Measurements from ENCODE around the gene BCAP29. TPM values are rescaled to one million over a fixed set of nuclear protein-coding genes. Genes with fewer than 3 reads are reported as not detected.

The BCAP29 gene
- total and polyA plus RNA-seq, 9 of the 15 experiments (the other 6 are each of a cell fraction or from before 2014, with no cell fraction given) = 63.4 to 137 (median 79.7) TPM

GRCh38 chr7:107600816-107601215, 20.8 kb downstream of the BCAP29 start:
- H3K79me2 ChIP-seq (ENCODE audit: control insufficient read depth, insufficient read depth, low read length) = no peaks in the 10 kb centered on the region
- H3K9me1 ChIP-seq (ENCODE audit: control insufficient read depth, insufficient read depth, low read length) = peaks cover 2% of the 10 kb centered on the region
- H3K9ac ChIP-seq (ENCODE audit: insufficient read depth in 1 of 2, low read depth in 2 of 2, low read length in 2 of 2) = no peak overlapping the region
- in situ Hi-C loops (cut with MboI) = no loop called here
- peaks cover 67% of the 10 kb centered on the region for H3K36me3 ChIP-seq (ENCODE audit: control insufficient read depth, insufficient read depth, low read length)
- CTCF ChIA-PET (ENCODE audit: low intra/inter-chr PET ratio) = no interaction called here
- no peaks in the 10 kb centered on the region for H4K20me1 ChIP-seq (replicated peaks; ENCODE audit: control insufficient read depth, insufficient read depth, low read length)
- no peaks in the 10 kb centered on the region for H3K4me1 ChIP-seq (replicated peaks in 1 of 2; ENCODE audit: control insufficient read depth in 2 of 2, insufficient read depth in 2 of 2, low read length in 2 of 2)
- H3K27me3 ChIP-seq (ENCODE audit: control insufficient read depth in 2 of 2, insufficient read depth in 2 of 2, low read length in 2 of 2) = no peaks in the 10 kb centered on the region
- WGBS (ENCODE audit: insufficient coverage, low coverage, missing lambda C conversion rate) = 98% methylated on average over 2 of the region's 2 CpGs
- TF ChIP-seq ZNF174 (CRISPR knock-in tag; IDR thresholded peaks at IDR 0.05) (no peak), SMARCB1 (IDR thresholded peaks at IDR 0.05; ENCODE audit: insufficient read length, low read depth) (no peak), UBTF (IDR thresholded peaks at IDR 0.05; ENCODE audit: borderline replicate concordance in 1 of 2, low read depth in 2 of 2, low read length in 2 of 2) (no peak), HNRNPK (IDR thresholded peaks at IDR 0.05; ENCODE audit: low read depth, low read length, poor library complexity, severe bottlenecking) (no peak), MLX (CRISPR knock-in tag; conservative IDR thresholded peaks at IDR 0.05) (no peak), ZNF707 (CRISPR knock-in tag; conservative IDR thresholded peaks at IDR 0.05) (no peak), PCBP1 (IDR thresholded peaks at IDR 0.05; ENCODE audit: low read depth, low read length, poor library complexity, severe bottlenecking) (no peak), ZFP91 (CRISPR knock-in tag; IDR thresholded peaks at IDR 0.05) (no peak), JUN (IDR thresholded peaks at IDR 0.05; ENCODE audit: borderline replicate concordance, low read depth, low read length) (no peak), JUN (CRISPR knock-in tag; IDR thresholded peaks at IDR 0.05; ENCODE audit: borderline replicate concordance) (no peak), TBL1XR1 (IDR thresholded peaks at IDR 0.05; ENCODE audit: low read length in 2 of 2) (no peak), GABPA (tag; conservative IDR thresholded peaks at IDR 0.05; ENCODE audit: low read depth) (no peak), NELFE (IDR thresholded peaks at IDR 0.05; ENCODE audit: insufficient read depth, insufficient read length) (no peak), ZNF311 (CRISPR knock-in tag; IDR thresholded peaks at IDR 0.05) (no peak), HNRNPH1 (optimal IDR thresholded peaks at IDR 0.05; ENCODE audit: low read depth, low read length) (no peak), KHSRP (IDR thresholded peaks at IDR 0.05) (no peak), TEAD4 (IDR thresholded peaks at IDR 0.05; ENCODE audit: low read length) (no peak), TEAD4 (CRISPR knock-in tag; IDR thresholded peaks at IDR 0.05; ENCODE audit: borderline replicate concordance) (no peak)
- no peak for ATAC-seq
- H3K4me3 ChIP-seq = no peak overlapping the region
- POLR2A ChIA-PET = interaction anchor here (1.1 kb wide), 1 partner anchor 359 kb away, joined by 3 read pairs; no protein-coding TSS in a partner anchor
- no peak for DNase-seq (ENCODE audit: extremely low read depth in 1 of 4, low spot score in 3 of 4)
- no peak for FAIRE-seq
- no TSS peak for BruUV-seq (replicated peaks)
- H3K4me2 ChIP-seq (ENCODE audit: insufficient read depth, low read length) = no peak overlapping the region
- intact Hi-C loops (cut with micrococcal nuclease) = no loop called here
- H3K9me3 ChIP-seq (replicated peaks; ENCODE audit: control insufficient read depth, insufficient read depth, low read depth, low read length) = no peaks in the 10 kb centered on the region
- H3K27ac ChIP-seq (ENCODE audit: extremely low read depth, low read depth, low read length) = no peak overlapping the region
- H2AFZ ChIP-seq (ENCODE audit: low read depth, low read length) = no peak overlapping the region
